Mammary epithelial cell (primary cell): ENCODE measurements around the gene C10orf105.

Experiments
- CTCF ChIP-seq, 2 donors: IDR thresholded peaks in 1 of 2; conservative IDR thresholded peaks in 1 of 2; 2 replicates each; pipeline ENCODE4 v1.5.1; 2011 to 2012; ENCODE audit warnings: inconsistent platforms in 2 of 2, low read length in 2 of 2, mild to moderate bottlenecking in 2 of 2, control low read depth in 1 of 2, low read depth in 1 of 2; ENCODE audit not compliant: insufficient read depth in 1 of 2; ENCODE audit errors: extremely low read depth in 1 of 2
- EZH2 ChIP-seq: IDR thresholded peaks from 2 replicates; pipeline ENCODE4 v1.6.1; 2012; ENCODE audit warnings: low read length, inconsistent platforms, borderline replicate concordance

- TF ChIP-seq CTCF (conservative IDR thresholded peaks at IDR 0.05 in 1 of 2, IDR thresholded peaks at IDR 0.05 in 1 of 2; ENCODE audit: extremely low read depth in 1 of 2, insufficient read depth in 1 of 2, low read depth in 1 of 2, low read length in 2 of 2) (no peak), EZH2 (no peak)
Measured at GRCh38 chr10:71725249-71725648, 5.7 kb upstream of the C10orf105 start.
